H1 (cell line): Measurements from ENCODE around the gene RASAL1. TPM values are rescaled to one million over a fixed set of nuclear protein-coding genes. Genes with fewer than 3 reads are reported as not detected.

Experiments
- EP300 ChIP-seq, 2 experiments: IDR thresholded peaks; 1 replicate in 1 of 2; 2 replicates in 1 of 2; pipeline ENCODE4 v1.6.1; 2011 to 2012; ENCODE audit warnings: low read depth in 2 of 2, low read length in 2 of 2, mild to moderate bottlenecking in 2 of 2, borderline replicate concordance in 1 of 2, inconsistent platforms in 1 of 2, moderate library complexity in 1 of 2
- polyA plus RNA-seq, 7 experiments: library from polyadenylated mRNA; depleted of rRNA in 3 of 7; stranded (reverse) in 5 of 7; unstranded in 2 of 7; fragments of >200 nt in 5 of 7; fragments of 200-250 nt in 2 of 7; gene quantifications; 1 replicate in 5 of 7; 2 replicates in 1 of 7; 4 replicates in 1 of 7; pipeline versions ENCODE4 v1.2.1 to v1.2.3, GENCODE V29; 2011 to 2013; ENCODE audit warnings: missing spikeins in 2 of 7, mixed read lengths in 2 of 7
- total RNA-seq: library from RNA; stranded (reverse); fragmentation: NEBNext Ultra II Directional; extraction: Animal tissue kit (Norgen Biotek cat#: 25700); gene quantifications from 2 replicates; pipeline ENCODE4 v1.2.1, GENCODE V29; 2021

RASAL1 gene
- total and polyA plus RNA-seq, 2 of the 8 experiments (the other 6 are each of a cell fraction or from before 2014, with no cell fraction given) = 3.7 to 5.0 TPM

GRCh38 chr12:113077057-113077858 is 58.3 kb downstream of the RASAL1 start (continued):
- TF ChIP-seq EP300 (IDR thresholded peaks at IDR 0.05; ENCODE audit: borderline replicate concordance in 1 of 2, low read depth in 2 of 2, low read length in 2 of 2) = no peak
